Caco-2 (cell line): ENCODE measurements around the gene BCAR1. TPM values are rescaled to one million over a fixed set of nuclear protein-coding genes. Genes with fewer than 3 reads are reported as not detected.

Source experiments
- BruUV-seq: library from RNA; stranded (reverse); fragments of 400-500 nt; replicated peaks from 2 replicates; lab custom pipeline; 2021; lab: Mats Ljungman, UMichigan
- CTCF ChIA-PET: fragments of 300-600 bp; sonication (Branson Sonifier 250); formaldehyde crosslinking; loops from one replicate; lab custom pipeline; 2022; ENCODE audit warnings: antibody characterized with exemption; lab: Charles Lee
- POLR2A ChIA-PET: fragments of 300-600 bp; sonication (Branson Sonifier 250); formaldehyde crosslinking; loops from one replicate; lab custom pipeline; 2022; ENCODE audit warnings: antibody characterized with exemption; lab: Charles Lee
- DNase-seq, 2 experiments: peaks; one replicate each; pipeline versions ENCODE4 v3.0.0 to v3.0.0-alpha.2; 2020 to 2022
- H3K27me3 ChIP-seq: replicated peaks from 2 replicates; pipeline ENCODE4 v1.6.0; 2011; ENCODE audit warnings: low read length; ENCODE audit not compliant: control insufficient read depth, insufficient read depth
- H3K36me3 ChIP-seq: 2 replicates; pipeline ENCODE4 v1.5.1; 2011; ENCODE audit warnings: low read length; ENCODE audit not compliant: control insufficient read depth, insufficient read depth
- H3K4me1 ChIP-seq: fragments of 250-450 bp; sonication (Bioruptor Pico); 2 replicates; pipeline ENCODE4 v1.5.1; 2020; ENCODE audit warnings: mild to moderate bottlenecking
- H3K4me3 ChIP-seq: 2 replicates; pipeline ENCODE4 v1.5.1; 2011; ENCODE audit warnings: low read depth, mild to moderate bottlenecking, control low read depth, low read length
- H3K9me3 ChIP-seq: fragments of 250-450 bp; sonication (Bioruptor Pico); 2 replicates; pipeline ENCODE4 v1.5.1; 2020; ENCODE audit warnings: mild to moderate bottlenecking, moderate library complexity
- H3K27ac Mint-ChIP-seq: one replicate; pipeline ENCODE4 v1.8.0; 2022; ENCODE audit warnings: mixed read lengths; ENCODE audit not compliant: unreplicated experiment
- H3K27me3 Mint-ChIP-seq: one replicate; pipeline ENCODE4 v1.8.0; 2022; ENCODE audit warnings: mixed read lengths; ENCODE audit not compliant: insufficient read depth, unreplicated experiment
- H3K36me3 Mint-ChIP-seq: one replicate; pipeline ENCODE4 v1.8.0; 2022; ENCODE audit warnings: mild to moderate bottlenecking, mixed read lengths; ENCODE audit not compliant: insufficient read depth, unreplicated experiment
- H3K4me1 Mint-ChIP-seq: one replicate; pipeline ENCODE4 v1.8.0; 2022; ENCODE audit warnings: low read depth, mixed read lengths; ENCODE audit not compliant: unreplicated experiment
- H3K4me3 Mint-ChIP-seq: one replicate; pipeline ENCODE4 v1.8.0; 2022; ENCODE audit warnings: mild to moderate bottlenecking, moderate library complexity, mixed read lengths; ENCODE audit not compliant: unreplicated experiment
- H3K9me3 Mint-ChIP-seq: one replicate; pipeline ENCODE4 v1.8.0; 2022; ENCODE audit warnings: mixed read lengths; ENCODE audit not compliant: unreplicated experiment
- intact Hi-C: fragments of 100-400 bp; cut with micrococcal nuclease; formaldehyde crosslinking; loops from one replicate; pipeline ENCODE4 v1.10.0; 2022; ENCODE audit not compliant: unreplicated experiment
- total RNA-seq: library from RNA; stranded (reverse); gene quantifications from 2 replicates; pipeline ENCODE4 v1.2.3, GENCODE V29; 2022
- TF ChIP-seq, protein P1 (sequence below), 2 experiments: fragments of 200-600 bp in 1 of 2; IDR thresholded peaks; 1 replicate in 1 of 2; 2 replicates in 1 of 2; pipeline versions ENCODE4 v1.5.1 to v1.8.0; 2011 to 2022; ENCODE audit warnings: antibody characterized with exemption in 1 of 2, control low read depth in 1 of 2, inconsistent platforms in 1 of 2, low read depth in 1 of 2, low read length in 1 of 2, mild to moderate bottlenecking in 1 of 2, moderate library complexity in 1 of 2; ENCODE audit not compliant: insufficient read depth in 1 of 2, severe bottlenecking in 1 of 2, unreplicated experiment in 1 of 2

The BCAR1 gene
- total RNA-seq, 1 experiment from 2014 or later = 95.5 TPM

DNA sequence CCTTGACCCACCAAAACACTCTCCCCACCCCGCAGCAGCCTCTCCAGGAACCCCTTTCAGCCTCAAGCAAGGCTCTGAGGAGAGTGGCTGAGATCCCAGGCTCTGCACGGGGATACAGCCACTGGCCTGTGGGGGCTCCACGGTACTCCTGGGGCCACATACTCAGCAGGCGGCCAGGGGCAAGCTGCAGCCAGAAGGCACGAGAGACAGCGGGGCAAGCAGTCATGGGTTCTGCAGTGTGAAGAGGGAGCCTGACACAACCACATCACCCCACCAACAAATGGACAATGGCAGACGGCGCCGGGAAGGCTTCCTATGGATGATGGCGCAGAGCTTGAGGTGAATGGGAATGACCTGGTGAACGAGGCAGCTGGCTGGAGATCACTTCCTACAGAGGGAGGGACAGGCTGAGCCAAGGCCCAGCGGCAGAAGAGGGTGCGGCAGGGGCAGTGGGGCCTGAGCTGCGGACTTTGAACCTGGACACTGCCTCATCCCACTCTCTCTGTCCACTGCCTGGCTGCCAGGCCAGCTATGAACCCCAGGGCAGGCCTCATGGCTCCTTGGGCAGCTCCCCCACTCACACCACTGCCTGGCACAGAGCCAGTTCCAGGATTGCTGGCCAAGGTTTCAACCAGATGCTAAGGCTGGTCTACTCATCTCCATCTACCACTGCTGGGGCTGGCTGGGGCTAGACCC, 10.8 kb upstream of the BCAR1 start:
- intact Hi-C loops = no loop called here
- Histone ChIP-seq H3K4me1 (peaks cover 41% of the 10 kb centered on the region), H3K36me3 (peaks cover 5% of the 10 kb centered on the region; the same call in 1 of the 2 replicates), H3K4me3 (no peak overlapping the region), H3K9me3 (no peaks in the 10 kb centered on the region), H3K27me3 (no peaks in the 10 kb centered on the region)
- H3K9me3 Mint-ChIP-seq = no peaks in the 10 kb centered on the region
- no peaks in the 10 kb centered on the region for H3K27me3 Mint-ChIP-seq
- ChIA-PET CTCF (interaction anchor here (0.7 to 1.2 kb wide), 2 partner anchors 63 to 123 kb away, joined by 3 read pairs; no protein-coding TSS in a partner anchor), POLR2A (no interaction called here)
- H3K27ac Mint-ChIP-seq = peak overlapping the region; percentile 42
- H3K36me3 Mint-ChIP-seq = peaks cover 27% of the 10 kb centered on the region
- BruUV-seq = no TSS peak
- DNase-seq = peak in 1 of 2 experiments; percentile 49
- TF ChIP-seq, protein P1, sequence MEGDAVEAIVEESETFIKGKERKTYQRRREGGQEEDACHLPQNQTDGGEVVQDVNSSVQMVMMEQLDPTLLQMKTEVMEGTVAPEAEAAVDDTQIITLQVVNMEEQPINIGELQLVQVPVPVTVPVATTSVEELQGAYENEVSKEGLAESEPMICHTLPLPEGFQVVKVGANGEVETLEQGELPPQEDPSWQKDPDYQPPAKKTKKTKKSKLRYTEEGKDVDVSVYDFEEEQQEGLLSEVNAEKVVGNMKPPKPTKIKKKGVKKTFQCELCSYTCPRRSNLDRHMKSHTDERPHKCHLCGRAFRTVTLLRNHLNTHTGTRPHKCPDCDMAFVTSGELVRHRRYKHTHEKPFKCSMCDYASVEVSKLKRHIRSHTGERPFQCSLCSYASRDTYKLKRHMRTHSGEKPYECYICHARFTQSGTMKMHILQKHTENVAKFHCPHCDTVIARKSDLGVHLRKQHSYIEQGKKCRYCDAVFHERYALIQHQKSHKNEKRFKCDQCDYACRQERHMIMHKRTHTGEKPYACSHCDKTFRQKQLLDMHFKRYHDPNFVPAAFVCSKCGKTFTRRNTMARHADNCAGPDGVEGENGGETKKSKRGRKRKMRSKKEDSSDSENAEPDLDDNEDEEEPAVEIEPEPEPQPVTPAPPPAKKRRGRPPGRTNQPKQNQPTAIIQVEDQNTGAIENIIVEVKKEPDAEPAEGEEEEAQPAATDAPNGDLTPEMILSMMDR (IDR thresholded peaks at IDR 0.05; ENCODE audit: insufficient read depth in 1 of 2, low read depth in 1 of 2, low read length in 1 of 2, severe bottlenecking in 1 of 2, unreplicated experiment in 1 of 2) = no peak
- H3K4me1 Mint-ChIP-seq = peaks cover 36% of the 10 kb centered on the region
- peak overlapping the region; percentile 38 for H3K4me3 Mint-ChIP-seq

DNA sequence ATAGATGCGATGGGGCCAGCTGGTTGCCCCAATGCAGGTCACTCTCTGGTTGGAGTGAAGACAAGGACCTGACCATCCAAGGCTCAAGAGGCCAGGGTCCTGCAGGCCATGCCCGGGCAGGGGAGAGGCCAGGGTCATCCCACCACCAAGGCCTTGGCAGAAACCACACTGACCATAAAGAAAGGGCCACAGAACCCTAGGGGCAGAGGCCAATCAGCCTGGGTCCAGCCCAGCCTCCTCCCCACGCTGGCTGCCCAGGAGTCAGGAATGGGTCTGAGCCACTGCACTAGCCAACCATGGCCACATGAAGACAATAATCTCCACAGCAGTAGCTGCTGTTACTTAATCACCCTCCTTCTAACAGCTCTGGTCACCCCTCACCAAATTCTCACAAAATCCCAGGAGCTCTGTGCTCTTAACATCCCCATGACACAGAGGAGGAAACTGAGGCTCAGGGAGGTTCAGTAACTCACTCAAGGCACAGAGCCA, 10.2 kb upstream of the BCAR1 start:
- Mint-ChIP-seq H3K4me1 (peaks cover 36% of the 10 kb centered on the region), H3K27me3 (no peaks in the 10 kb centered on the region), H3K9me3 (no peaks in the 10 kb centered on the region), H3K27ac (peak overlapping the region; percentile 42), H3K4me3 (no peak overlapping the region), H3K36me3 (peaks cover 27% of the 10 kb centered on the region)
- Histone ChIP-seq H3K36me3 (peaks cover 5% of the 10 kb centered on the region; the same call in 1 of the 2 replicates), H3K4me1 (peaks cover 37% of the 10 kb centered on the region), H3K27me3 (no peaks in the 10 kb centered on the region), H3K9me3 (no peaks in the 10 kb centered on the region), H3K4me3 (no peak overlapping the region)
- CTCF ChIA-PET = interaction anchor here (1.2 kb wide), 1 partner anchor 63 kb away, joined by 3 read pairs; no protein-coding TSS in a partner anchor
- peak in 1 of 2 experiments; percentile 31 for DNase-seq
- intact Hi-C loops = no loop called here
- TF ChIP-seq, protein P1 (IDR thresholded peaks at IDR 0.05; ENCODE audit: insufficient read depth in 1 of 2, low read depth in 1 of 2, low read length in 1 of 2, severe bottlenecking in 1 of 2, unreplicated experiment in 1 of 2) = no peak
- BruUV-seq = no TSS peak
- POLR2A ChIA-PET = no interaction called here

DNA sequence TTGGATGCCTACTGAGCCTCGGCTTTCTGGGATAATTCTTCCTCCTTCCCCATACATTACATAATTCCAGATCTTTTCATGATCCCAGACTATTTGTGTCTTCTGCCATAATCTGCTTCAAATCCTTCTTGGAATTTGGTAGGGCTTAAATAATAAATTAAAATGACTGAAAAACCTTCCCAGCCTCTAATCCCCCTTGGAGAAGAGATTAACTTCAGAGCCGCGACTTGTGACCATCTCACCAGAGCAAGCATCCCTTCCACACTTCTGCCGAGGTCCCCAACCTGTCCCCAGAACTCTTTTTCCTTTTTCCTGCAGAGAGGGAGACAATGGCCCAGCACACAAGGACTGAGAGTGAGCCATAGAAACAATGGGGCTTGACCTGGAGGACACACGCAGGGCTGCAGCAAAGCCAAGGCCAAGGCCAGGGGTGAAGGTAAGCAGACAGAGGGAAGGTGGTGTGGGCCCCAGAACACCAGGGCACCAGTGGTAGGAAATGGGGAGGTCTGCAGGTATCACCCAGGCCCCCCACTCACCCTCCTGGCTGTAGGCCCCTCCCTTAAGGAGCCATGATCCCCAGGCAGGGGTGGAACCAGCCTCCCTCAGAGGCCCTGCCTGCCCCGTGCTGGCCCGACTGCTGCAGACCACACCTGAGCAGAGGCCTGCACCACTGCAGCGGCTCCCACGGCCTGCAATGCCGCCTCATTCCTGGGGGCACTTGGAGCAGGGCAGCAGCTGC, 9.6 kb upstream of the BCAR1 start:
- Histone ChIP-seq H3K9me3 (no peaks in the 10 kb centered on the region), H3K27me3 (no peaks in the 10 kb centered on the region), H3K4me3 (no peak overlapping the region), H3K36me3 (peaks cover 5% of the 10 kb centered on the region; the same call in 1 of the 2 replicates), H3K4me1 (peaks cover 32% of the 10 kb centered on the region)
- no peak overlapping the region for H3K4me3 Mint-ChIP-seq
- POLR2A ChIA-PET = no interaction called here
- H3K4me1 Mint-ChIP-seq = peaks cover 36% of the 10 kb centered on the region
- TF ChIP-seq, protein P1 (IDR thresholded peaks at IDR 0.05; ENCODE audit: insufficient read depth in 1 of 2, low read depth in 1 of 2, low read length in 1 of 2, severe bottlenecking in 1 of 2, unreplicated experiment in 1 of 2) = no peak
- H3K9me3 Mint-ChIP-seq = no peaks in the 10 kb centered on the region
- no peak overlapping the region for H3K27ac Mint-ChIP-seq
- CTCF ChIA-PET = no interaction called here
- BruUV-seq = no TSS peak
- peaks cover 20% of the 10 kb centered on the region for H3K36me3 Mint-ChIP-seq
- peak in 1 of 2 experiments; percentile 29 for DNase-seq
- H3K27me3 Mint-ChIP-seq = no peaks in the 10 kb centered on the region
- intact Hi-C loops = no loop called here
